GM12878 (cell line): ENCODE results near the gene SOX2. TPM values are rescaled to one million over a fixed set of nuclear protein-coding genes. Genes with fewer than 3 reads are reported as not detected.

Experiments used
- BCL11A ChIP-seq: IDR thresholded peaks from 2 replicates; pipeline ENCODE4 v1.6.1; 2011; ENCODE audit warnings: low read depth, low read length
- CHD4 ChIP-seq: fragments of 200-600 bp; sonication (generic); IDR thresholded peaks from 2 replicates; pipeline ENCODE4 v1.6.1; 2016; ENCODE audit warnings: mild to moderate bottlenecking
- GABPA ChIP-seq: IDR thresholded peaks from 2 replicates; pipeline ENCODE4 v1.6.1; 2014; ENCODE audit warnings: antibody characterized with exemption, low read depth, mild to moderate bottlenecking, inconsistent platforms
- RAD51 ChIP-seq: fragments of 450-650 bp; IDR thresholded peaks from 2 replicates; pipeline ENCODE4 v1.6.1; 2016; ENCODE audit warnings: moderate library complexity, mild to moderate bottlenecking, inconsistent platforms
- ZNF274 ChIP-seq: IDR thresholded peaks from one replicate; pipeline ENCODE4 v1.8.0; 2011; ENCODE audit not compliant: insufficient read length, insufficient read depth
- polyA plus RNA-seq, 11 experiments: library from polyadenylated mRNA; depleted of rRNA in 4 of 11; unstranded in 6 of 11; stranded (reverse) in 5 of 11; fragments of >200 nt; fragmentation: Nextera tagmentation in 4 of 11; fragmentation: Illumina TruSeq in 1 of 11; extraction: Ambion mirVana in 4 of 11; extraction: Trizol in 1 of 11; gene quantifications; 1 replicate in 1 of 11; 2 replicates in 10 of 11; pipeline versions ENCODE4 v1.2.1 to v1.2.3, GENCODE V29; 2011 to 2016; ENCODE audit warnings: inconsistent platforms in 2 of 11, missing spikeins in 2 of 11, low read depth in 1 of 11
- total RNA-seq, 4 experiments: library from RNA; depleted of rRNA in 3 of 4; stranded (reverse); fragments of >200 nt in 3 of 4; fragmentation: Illumina TruSeq in 1 of 4; extraction: Trizol in 1 of 4; gene quantifications; 2 replicates each; pipeline versions ENCODE4 v1.2.1 to v1.2.3, GENCODE V29; 2013 to 2021
- TF ChIP-seq, protein P1 (sequence below): fragments of 450-650 bp; formaldehyde crosslinking; IDR thresholded peaks from 2 replicates; pipeline ENCODE4 v1.4.0; 2022; ENCODE audit warnings: mild to moderate bottlenecking, moderate library complexity
- TF ChIP-seq, protein P2 (sequence below): fragments of 450-650 bp; IDR thresholded peaks from 2 replicates; pipeline ENCODE4 v1.6.1; 2017; ENCODE audit warnings: mild to moderate bottlenecking, moderate library complexity

The SOX2 gene
- total and polyA plus RNA-seq, 10 of the 15 experiments (the other 5 are each of a cell fraction or from before 2014, with no cell fraction given), result 0.06 to 0.10 (median 0.07) TPM; not detected in 6

DNA sequence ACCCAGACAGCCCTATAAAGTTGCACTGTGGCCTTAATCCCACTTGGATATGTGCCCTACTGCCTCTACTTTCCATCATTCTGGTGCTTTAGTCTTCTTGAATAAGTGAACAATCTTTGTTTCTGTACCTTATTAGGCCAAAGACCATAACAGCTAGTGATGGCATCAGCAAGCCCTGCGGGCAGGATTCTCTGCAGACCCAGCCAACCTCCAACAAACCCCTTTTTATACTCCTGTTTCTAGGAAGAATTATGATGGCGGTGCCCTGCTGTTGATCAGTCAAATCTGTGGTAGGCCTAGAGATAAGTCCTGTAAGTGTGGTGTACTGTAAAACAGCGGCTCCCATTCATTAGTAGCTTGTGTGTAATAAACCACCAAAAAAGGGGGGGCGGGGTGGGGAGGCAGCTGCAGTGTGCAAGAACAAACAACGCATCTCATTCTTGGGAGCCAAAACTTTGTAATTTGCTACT is 40.5 kb downstream of the SOX2 start (continued):
- TF ChIP-seq CHD4 (no peak), BCL11A (no peak), RAD51 (no peak), GABPA (no peak), ZNF274 (no peak)
- TF ChIP-seq, protein P1, sequence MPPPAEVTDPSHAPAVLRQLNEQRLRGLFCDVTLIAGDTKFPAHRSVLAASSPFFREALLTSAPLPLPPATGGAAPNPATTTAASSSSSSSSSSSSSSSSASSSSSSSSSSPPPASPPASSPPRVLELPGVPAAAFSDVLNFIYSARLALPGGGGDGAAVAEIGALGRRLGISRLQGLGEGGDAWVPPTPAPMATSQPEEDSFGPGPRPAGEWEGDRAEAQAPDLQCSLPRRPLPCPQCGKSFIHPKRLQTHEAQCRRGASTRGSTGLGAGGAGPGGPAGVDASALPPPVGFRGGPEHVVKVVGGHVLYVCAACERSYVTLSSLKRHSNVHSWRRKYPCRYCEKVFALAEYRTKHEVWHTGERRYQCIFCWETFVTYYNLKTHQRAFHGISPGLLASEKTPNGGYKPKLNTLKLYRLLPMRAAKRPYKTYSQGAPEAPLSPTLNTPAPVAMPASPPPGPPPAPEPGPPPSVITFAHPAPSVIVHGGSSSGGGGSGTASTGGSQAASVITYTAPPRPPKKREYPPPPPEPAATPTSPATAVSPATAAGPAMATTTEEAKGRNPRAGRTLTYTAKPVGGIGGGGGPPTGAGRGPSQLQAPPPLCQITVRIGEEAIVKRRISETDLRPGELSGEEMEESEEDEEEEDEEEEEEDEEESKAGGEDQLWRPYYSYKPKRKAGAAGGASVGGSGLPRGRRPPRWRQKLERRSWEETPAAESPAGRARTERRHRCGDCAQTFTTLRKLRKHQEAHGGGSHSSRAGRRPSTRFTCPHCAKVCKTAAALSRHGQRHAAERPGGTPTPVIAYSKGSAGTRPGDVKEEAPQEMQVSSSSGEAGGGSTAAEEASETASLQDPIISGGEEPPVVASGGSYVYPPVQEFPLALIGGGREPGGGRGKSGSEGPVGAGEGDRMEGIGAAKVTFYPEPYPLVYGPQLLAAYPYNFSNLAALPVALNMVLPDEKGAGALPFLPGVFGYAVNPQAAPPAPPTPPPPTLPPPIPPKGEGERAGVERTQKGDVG (CRISPR knock-in tag), result no peak
- TF ChIP-seq, protein P2, sequence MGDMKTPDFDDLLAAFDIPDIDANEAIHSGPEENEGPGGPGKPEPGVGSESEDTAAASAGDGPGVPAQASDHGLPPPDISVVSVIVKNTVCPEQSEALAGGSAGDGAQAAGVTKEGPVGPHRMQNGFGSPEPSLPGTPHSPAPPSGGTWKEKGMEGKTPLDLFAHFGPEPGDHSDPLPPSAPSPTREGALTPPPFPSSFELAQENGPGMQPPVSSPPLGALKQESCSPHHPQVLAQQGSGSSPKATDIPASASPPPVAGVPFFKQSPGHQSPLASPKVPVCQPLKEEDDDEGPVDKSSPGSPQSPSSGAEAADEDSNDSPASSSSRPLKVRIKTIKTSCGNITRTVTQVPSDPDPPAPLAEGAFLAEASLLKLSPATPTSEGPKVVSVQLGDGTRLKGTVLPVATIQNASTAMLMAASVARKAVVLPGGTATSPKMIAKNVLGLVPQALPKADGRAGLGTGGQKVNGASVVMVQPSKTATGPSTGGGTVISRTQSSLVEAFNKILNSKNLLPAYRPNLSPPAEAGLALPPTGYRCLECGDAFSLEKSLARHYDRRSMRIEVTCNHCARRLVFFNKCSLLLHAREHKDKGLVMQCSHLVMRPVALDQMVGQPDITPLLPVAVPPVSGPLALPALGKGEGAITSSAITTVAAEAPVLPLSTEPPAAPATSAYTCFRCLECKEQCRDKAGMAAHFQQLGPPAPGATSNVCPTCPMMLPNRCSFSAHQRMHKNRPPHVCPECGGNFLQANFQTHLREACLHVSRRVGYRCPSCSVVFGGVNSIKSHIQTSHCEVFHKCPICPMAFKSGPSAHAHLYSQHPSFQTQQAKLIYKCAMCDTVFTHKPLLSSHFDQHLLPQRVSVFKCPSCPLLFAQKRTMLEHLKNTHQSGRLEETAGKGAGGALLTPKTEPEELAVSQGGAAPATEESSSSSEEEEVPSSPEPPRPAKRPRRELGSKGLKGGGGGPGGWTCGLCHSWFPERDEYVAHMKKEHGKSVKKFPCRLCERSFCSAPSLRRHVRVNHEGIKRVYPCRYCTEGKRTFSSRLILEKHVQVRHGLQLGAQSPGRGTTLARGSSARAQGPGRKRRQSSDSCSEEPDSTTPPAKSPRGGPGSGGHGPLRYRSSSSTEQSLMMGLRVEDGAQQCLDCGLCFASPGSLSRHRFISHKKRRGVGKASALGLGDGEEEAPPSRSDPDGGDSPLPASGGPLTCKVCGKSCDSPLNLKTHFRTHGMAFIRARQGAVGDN, result no peak
